ENCODE results near the gene SLC5A10. TPM values are rescaled to one million over a fixed set of nuclear protein-coding genes. Genes with fewer than 3 reads are reported as not detected.

The SLC5A10 gene
- total RNA-seq, 1 experiment from 2014 or later: not detected

DNA sequence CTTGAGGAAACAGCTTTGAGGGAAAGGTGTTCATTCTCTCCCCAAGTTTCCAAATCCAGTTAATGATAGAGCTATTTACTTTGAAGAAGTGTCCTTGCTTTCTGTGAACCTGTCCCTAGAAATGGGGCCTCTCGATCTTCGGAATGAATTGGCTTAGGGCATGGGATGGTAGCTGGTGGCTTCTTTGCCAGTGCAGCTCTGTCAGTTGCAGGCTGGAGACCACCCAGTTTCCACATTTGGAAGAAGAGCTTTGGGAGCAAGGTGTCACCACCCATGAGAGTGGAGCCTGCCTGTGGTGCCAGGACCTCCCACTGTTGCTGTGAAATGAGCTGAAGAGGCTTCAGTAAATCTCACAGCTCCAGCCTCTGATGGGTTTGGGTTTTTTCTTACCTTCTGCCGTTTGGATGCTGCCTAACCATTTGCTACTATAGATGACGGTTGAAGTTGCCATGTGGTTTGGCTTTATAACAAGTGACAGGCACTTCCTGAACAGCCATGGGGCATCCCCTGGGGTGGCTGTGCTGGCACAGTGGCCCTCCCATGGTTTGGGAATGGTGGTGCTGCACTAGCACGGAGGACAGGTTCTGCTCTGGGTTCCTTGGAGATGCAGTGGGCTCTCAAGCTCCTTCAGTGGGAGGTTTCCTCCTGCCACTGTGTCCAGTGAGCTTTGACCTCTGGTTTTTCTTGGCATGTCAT lies 19.5 kb upstream of the SLC5A10 start:
- BruUV-seq (replicated peaks): no TSS peak

More for the DNA sequence above, 19.5 kb upstream of the SLC5A10 start:
- no peak overlapping the region for H3K27ac ChIP-seq (ENCODE audit: low read length)
- ChIA-PET POLR2A (no interaction called here), CTCF (no interaction called here)
- no peaks in the 10 kb centered on the region for H3K4me1 ChIP-seq (ENCODE audit: control insufficient read depth, insufficient read depth, low read length)
- DNase-seq (ENCODE audit: low read depth, low spot score) (no peak), ATAC-seq (no peak)
- no peaks in the 10 kb centered on the region for H3K9me3 ChIP-seq (ENCODE audit: control insufficient read depth, insufficient read depth, low read depth, low read length)
- peaks cover 3% of the 10 kb centered on the region; the same call in 1 of the 2 replicates for H3K36me3 ChIP-seq (ENCODE audit: control insufficient read depth, insufficient read depth, low read length)
- in situ Hi-C loops (cut with HindIII; ENCODE audit: low pct_unique_long_range_greater_than_20kb, low sequenced_read_pairs): no loop called here
- no peak overlapping the region for H3K4me3 ChIP-seq (ENCODE audit: low read depth in 2 of 2, low read length in 2 of 2)
- H3K27me3 ChIP-seq (ENCODE audit: control insufficient read depth, insufficient read depth, low read length): no peaks in the 10 kb centered on the region
- intact Hi-C loops (cut with micrococcal nuclease; ENCODE audit: unreplicated experiment): no loop called here
- TF ChIP-seq SIN3A (IDR thresholded peaks at IDR 0.05; ENCODE audit: borderline replicate concordance, insufficient read depth, low read depth, low read length) (no peak), TCF7L2 (IDR thresholded peaks at IDR 0.05; ENCODE audit: low read depth, low read length) (no peak), REST (IDR thresholded peaks at IDR 0.05; ENCODE audit: insufficient read depth in 1 of 2, low read depth in 2 of 2, low read length in 1 of 2) (no peak), POLR2AphosphoS5 (IDR thresholded peaks at IDR 0.05; ENCODE audit: low read depth, low read length) (no peak), CTCF (IDR thresholded peaks at IDR 0.05) (no peak)

All from Panc1 (cell line).